GM19043 (cell line): ENCODE data around the gene MRPS18A.
"Not testable (repeated sequence)": the region's sequence is repeated elsewhere in the genome, so short reads cannot be mapped to it uniquely, and the experiment has no call there.

Source experiments
- ATAC-seq: cut with Tn5 transposase; IDR thresholded peaks from one replicate; pipeline ENCODE4 v1.9.1; 2021; ENCODE audit warnings: low read depth; ENCODE audit not compliant: unreplicated experiment

MRPS18A gene

DNA sequence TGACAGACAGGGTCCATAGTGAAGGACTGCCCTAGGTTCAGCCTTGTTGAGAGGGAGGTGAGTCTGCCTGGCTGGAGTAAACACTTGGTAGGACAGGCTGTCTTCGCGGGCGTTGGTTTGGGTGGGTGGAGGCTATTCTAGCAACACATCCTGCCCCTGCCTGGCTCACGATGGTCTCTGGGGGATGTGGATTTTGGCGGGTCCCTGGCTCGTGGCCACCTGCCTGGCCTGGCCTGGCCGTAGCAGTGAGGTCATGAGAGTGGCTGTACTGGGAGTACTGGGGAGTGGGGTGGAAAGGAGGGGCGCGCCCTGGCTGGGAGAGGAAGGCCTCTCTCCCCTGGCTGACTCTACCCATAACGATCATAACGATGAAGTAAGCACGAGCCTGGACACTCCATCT lies 30.2 kb upstream of the MRPS18A start:
- ATAC-seq: no peak

DNA sequence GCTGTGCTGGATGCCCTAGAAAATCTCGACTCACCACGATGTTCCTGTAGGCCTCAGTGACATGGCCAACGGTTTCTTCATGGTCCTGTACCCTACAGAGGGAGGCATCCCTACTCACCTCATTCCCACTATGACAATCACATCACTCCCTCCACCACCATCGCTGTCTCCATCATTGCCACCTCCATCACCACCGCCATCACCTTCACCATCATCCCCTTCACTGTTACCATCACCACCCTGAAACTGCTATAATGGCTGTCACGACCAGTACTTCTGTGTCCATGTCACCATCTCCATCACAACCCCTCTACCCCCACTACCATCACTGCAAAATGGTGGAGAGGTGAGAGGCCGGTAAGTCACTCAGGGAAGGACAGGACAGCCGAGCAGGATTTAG lies 29.8 kb upstream of the MRPS18A start:
- ATAC-seq: no peak

DNA sequence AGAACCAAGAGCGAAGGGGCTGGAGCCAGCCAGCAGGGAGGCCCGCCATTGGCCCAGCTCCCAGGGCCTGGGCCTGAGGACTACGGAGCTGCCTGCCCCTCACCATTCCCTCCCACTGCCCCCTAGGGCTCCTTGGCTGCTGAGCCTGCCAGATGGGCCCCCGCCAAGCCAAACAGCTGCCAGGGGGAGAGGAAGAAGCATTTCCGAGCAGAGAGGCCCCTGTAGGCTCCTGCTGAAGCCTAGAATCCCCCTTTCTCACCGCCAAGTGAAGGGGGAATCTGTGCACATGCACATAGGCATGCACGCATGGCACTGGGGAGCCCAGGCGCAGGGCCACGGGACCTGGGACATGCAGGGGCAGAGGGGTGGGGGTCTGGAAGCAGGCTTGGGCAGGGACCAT lies 28.5 kb upstream of the MRPS18A start:
- ATAC-seq: no peak

- ATAC-seq: peak; percentile 90
These were observed 27.6 kb upstream of the MRPS18A start for GRCh38 chr6:43715056-43715788.

- peak; percentile 20 for ATAC-seq
These were observed 26.9 kb upstream of the MRPS18A start for GRCh38 chr6:43714311-43715055.

DNA sequence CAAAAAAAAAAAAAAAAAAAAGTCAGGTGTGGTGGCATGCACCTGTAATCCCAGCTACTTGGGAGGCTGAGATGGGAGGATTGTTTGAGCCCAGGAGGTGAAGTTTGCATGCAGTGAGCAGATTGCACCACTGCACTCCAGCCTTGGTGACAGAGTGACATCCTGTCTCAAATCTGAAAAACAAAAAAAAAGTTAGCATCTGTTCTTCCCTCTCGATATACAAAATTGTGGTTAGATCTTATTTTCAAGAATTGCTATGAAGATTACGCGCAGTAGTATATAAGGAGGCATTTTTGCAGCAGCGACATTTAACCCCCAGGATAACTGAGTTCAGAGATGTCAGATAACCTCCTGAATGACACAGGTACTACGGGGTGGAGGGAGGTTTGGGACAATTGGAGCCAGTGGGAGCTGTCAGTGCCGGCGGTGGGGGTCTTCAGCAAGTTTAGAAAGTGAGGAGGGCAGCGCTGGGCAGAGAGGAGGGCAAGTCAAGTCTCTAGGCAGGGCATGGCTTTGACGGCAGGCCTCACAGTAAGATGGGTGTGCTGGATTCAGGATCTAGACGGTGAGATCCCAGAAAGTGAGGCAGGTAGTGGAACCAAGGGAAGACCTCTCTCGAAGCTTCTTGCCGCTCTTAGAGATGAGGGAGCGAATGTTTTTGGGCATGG lies 26.2 kb upstream of the MRPS18A start:
- ATAC-seq: no peak

DNA sequence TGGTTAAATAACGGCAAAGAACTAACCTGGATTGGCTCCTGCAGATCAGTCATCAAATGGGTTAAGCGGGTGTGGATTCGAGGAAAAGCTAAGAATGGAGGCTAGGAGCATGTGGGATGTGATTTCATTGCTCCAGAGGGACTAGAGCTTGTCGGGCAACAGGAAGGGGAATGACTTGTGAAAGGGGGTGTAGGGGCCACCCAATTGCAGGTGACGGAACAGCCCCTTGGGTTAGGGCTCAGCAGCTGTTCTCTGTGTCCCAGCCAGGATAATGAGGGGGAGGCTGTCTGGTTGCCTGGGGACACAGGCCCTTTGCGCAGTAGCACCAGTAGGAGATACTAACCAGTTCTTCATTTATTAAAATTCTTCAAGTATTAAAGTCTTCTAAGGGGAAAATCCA lies 25.0 kb upstream of the MRPS18A start:
- ATAC-seq: no peak

GRCh38 chr6:43710576-43710975 lies 23.0 kb upstream of the MRPS18A start:
- no peak for ATAC-seq

DNA sequence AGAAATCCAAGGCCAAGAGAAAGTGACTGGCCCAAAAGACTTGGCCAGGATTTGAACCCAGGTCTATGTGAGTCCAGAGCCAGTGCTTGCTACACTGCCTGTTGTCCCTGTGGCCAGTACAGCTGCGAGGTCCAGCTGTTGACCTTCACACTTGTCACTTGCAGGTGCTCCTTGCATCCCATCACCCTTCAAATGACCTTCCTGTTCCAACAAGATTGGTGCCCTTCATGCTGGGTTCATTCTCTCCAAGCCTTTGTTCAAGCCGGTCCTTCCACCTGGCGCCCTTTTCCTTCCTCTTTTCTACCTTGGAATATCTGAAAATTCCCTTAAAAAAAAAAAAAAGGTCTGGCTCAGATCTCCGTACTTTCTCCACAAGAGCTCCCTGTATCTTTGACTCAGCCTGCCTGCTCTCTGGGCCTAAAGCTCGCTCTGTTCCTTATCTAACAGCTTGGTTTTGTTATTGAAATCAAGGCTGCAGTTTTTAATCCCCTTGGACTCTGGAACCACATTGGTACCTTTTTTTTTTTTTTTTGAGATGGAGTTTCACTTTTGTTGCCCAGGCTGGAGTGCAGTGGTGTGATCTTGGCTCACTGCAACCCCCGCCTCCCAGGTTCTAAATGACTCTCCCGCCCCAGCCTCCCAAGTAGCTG lies 22.2 kb upstream of the MRPS18A start:
- ATAC-seq: no peak

DNA sequence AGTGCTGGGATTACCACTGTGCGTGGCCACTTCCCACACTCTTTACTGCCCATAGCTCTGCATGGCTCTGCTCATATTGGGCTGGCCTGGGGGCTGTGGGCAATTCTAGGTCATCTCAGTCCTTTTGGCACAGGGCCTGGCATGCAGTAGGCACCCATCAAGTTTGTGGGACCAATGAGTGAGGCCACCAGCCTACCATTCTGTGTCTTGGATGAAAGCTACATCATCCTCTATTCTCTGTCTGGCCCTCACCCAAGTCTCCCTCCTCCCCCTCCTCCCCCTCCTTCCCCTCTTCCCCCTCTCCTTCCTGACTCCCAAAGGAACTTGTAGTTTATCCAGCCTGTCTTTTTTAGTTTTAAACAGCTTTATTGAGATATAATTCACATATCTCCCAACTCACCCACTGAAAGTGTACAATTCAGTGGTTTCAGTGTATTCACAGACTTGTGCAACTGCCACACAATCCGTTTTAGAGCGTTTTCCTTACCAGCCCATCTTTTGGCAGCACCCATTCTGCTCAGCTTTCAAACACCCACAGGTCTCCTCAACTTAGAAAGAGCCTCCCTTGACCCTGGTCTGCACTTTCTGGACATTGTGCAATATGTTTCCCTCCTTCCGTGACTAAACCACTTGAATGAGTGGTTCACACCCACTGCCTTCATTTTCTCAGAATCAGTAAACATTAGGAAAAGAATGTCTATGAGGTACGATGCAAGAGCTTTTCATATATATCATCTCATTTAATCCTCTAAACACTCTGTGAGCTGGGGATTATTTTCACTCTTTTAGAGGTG lies 21.5 kb upstream of the MRPS18A start:
- ATAC-seq: no peak

DNA sequence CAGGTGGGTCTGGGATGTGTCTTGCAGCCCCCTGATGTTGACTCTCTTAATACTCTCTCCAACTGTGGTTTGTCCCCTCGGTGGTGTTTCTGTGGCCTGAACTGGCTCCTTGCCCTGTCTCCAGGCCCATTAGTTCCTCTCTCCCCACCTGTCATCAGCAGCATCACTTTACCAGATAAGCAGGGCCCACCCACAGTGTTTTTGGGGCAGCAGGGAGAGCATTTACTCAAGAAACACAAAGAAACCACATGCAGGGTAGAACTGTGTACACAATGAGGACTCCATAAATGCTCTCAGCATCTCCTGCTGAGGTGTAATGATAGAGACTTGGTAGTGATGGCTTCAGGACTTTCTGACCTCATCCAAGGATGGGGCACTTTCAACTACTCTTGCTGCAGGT lies 20.2 kb upstream of the MRPS18A start:
- no peak for ATAC-seq

- no peak for ATAC-seq
These were observed 19.7 kb upstream of the MRPS18A start for GRCh38 chr6:43707269-43707668.

DNA sequence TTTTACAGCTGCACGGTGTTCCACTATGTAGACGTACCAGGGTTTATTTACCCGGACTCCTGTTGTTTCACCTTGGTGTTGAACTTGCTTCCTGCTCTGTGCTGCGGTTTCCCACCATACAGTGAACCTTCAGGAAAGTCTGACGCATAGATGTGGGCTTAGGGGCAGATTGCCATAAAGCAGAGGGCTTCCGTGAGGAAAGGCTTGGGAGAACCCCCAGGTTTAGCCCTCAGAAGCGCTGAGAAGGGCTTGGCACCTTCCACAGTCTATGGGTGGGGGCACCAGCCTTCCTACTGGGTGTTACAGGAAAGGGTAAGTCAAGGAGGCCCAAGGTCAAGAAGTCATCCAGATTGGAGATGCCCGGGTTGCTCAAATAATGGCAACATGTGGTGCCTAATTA lies 19.2 kb upstream of the MRPS18A start:
- no peak for ATAC-seq

- ATAC-seq: no peak
These were observed 18.4 kb upstream of the MRPS18A start for GRCh38 chr6:43705996-43706395.

- no peak for ATAC-seq
These were observed 16.2 kb upstream of the MRPS18A start for GRCh38 chr6:43703512-43704429.

- ATAC-seq: no peak
These were observed 15.2 kb upstream of the MRPS18A start for GRCh38 chr6:43702534-43703440.

DNA sequence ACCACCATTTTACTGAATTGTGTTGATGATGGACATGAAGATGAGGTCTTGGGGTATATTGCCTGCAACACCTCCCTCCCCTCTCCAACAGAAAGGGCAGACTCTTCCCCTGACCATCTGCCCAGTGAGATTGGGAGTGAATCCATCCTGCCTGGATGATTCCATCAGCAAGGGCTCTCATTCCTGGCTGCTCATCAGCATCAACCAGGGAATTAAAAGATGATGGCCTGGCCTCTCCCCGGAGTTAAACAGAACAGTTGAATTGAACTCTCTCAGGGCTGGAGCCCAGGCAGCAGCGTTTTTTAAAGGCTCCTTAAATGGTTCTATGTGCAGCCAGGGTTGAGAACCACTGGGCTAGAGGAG lies 14.6 kb upstream of the MRPS18A start:
- no peak for ATAC-seq

DNA sequence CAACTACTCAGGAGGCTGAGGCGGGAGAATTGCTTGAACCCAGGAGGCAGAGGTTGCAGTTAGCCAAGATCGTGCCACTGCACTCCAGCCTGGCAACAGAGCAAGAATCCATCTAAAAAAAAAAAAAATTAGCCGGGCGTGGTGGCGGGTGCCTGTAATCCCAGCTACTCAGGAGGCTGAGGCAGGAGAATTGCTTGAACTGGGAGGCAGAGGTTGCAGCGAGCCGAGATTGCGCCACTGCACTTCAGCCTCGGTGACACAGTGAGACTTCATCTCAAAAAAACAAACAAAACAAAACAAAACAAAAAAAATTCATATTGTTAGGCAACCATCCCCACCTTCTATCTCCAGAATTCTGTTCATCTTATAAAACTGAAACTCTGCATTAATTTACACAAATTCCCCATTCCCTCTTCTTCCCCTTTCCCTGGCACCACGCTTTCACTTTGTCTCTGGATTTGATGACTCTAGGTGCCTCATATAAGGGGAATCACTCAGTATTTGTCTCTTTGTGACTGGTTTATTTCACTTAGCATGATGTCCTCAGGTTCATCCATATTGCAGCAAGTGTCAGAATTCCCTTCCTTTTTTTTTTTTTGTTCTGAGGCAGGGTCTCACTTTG lies 13.5 kb upstream of the MRPS18A start:
- not testable (repeated sequence) for ATAC-seq
